ENCODE measurements around the gene COQ2. TPM values are rescaled to one million over a fixed set of nuclear protein-coding genes. Genes with fewer than 3 reads are reported as not detected.

Gene COQ2
- total and polyA plus RNA-seq, 11 donors: 10.4 to 26.3 (median 22.0) TPM

DNA sequence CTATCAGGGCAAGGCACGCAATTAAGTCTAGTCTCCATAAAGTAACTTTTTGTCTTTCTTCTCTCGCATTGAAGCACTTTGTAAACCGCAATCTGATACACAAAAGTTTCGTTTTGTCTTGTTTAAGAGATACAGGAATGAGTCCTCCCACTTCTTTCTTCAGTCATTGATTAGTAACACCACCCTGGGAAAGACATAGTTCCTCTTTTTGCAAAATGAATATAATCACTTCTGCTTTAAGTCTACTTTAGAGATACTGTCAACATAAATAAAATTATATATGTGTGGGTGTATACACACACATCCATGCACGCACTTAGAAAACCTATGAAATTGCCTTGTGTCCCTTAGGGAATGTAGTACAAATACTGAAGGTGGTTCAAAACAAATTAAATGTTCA is 11.7 kb downstream of the COQ2 start:
- intact Hi-C loops (cut with DNase I): no loop called here
- H3K36me3 ChIP-seq: peaks cover 0 to 63% (median 47%) of the 10 kb centered on the region in 9 donors
- 93 to 97% (median 96%) methylated on average over 5 of the region's 5 CpGs for WGBS, 4 donors
- H3K9me3 ChIP-seq: no peaks in the 10 kb centered on the region
- TF ChIP-seq POLR2A (IDR thresholded peaks at IDR 0.05) (no peak), CTCF (IDR thresholded peaks at IDR 0.05) (no peak)
- H3K27ac ChIP-seq: no peak overlapping the region
- no peak overlapping the region for H3K4me3 ChIP-seq
- ATAC-seq (no peak), DNase-seq (no peak)
- no peaks in the 10 kb centered on the region for H3K27me3 ChIP-seq
- peaks cover 0 to 6% (median 0%) of the 10 kb centered on the region in 12 donors for H3K4me1 ChIP-seq

- no peaks in the 10 kb centered on the region for H3K4me1 ChIP-seq
- intact Hi-C loops (cut with DNase I): loop anchor here in 3 of 10 donors (5.0 to 10.0 kb wide), 2 partner anchors 202 to 804 kb away; no protein-coding TSS in a partner anchor
- TF ChIP-seq CTCF (IDR thresholded peaks at IDR 0.05) (no peak), POLR2A (IDR thresholded peaks at IDR 0.05) (no peak)
- no peaks in the 10 kb centered on the region for H3K9me3 ChIP-seq
- H3K27ac ChIP-seq: no peak overlapping the region
- H3K4me3 ChIP-seq: no peak overlapping the region
- DNase-seq (no peak), ATAC-seq (no peak)
- WGBS, 4 donors: 88 to 95% (median 92%) methylated on average over 1 of the region's 1 CpG
- no peaks in the 10 kb centered on the region for H3K27me3 ChIP-seq
- peaks cover 0 to 91% (median 66%) of the 10 kb centered on the region in 9 donors for H3K36me3 ChIP-seq
Measured at GRCh38 chr4:83269256-83269655, 15.3 kb downstream of the COQ2 start.

- intact Hi-C loops (cut with DNase I): loop anchor here in 3 of 10 donors (5.0 to 10.0 kb wide), 2 partner anchors 201 to 804 kb away; no protein-coding TSS in a partner anchor
- 39 to 50% (median 45%) methylated on average over 2 of the region's 2 CpGs for WGBS, 4 donors
- ATAC-seq: no peak
- no peaks in the 10 kb centered on the region for H3K27me3 ChIP-seq
- peaks cover 0 to 95% (median 73%) of the 10 kb centered on the region in 9 donors for H3K36me3 ChIP-seq
- H3K4me3 ChIP-seq: no peak overlapping the region
- H3K9me3 ChIP-seq: no peaks in the 10 kb centered on the region
- no peak for TF ChIP-seq CTCF (IDR thresholded peaks at IDR 0.05)
- TF ChIP-seq POLR2A (IDR thresholded peaks at IDR 0.05): no peak
- DNase-seq: no peak
- no peak overlapping the region for H3K27ac ChIP-seq
- no peaks in the 10 kb centered on the region for H3K4me1 ChIP-seq
Measured at GRCh38 chr4:83268491-83268890, 16.1 kb downstream of the COQ2 start.

DNA sequence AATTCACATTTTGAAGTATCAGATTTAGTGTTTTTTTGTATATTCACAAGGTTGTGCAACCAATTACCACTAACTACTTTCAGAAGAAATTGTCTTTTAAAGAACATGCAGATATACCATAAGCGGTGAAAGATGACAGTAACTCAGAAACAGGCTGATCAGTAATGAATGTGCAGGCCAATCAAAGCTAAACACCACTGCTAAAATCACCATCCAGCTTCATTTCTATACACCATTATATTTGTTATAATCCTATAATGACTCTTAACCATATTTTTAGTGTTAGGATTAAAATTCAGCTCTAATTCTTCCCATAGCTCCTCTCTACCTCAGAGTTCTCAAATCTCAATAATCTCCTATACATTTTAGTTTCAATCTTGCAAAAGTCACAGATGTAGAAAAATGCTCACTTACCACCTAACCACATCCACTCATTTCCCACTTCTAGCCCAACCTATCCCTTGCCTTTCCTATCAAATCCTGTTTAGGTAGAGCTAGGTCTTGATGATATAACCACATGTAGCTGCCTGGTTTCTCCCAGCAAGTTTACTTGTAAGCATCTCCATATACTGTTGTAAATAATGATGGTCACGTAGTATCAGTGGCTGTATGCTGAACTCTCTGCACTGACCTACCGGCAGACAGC is 16.6 kb downstream of the COQ2 start:
- intact Hi-C loops (cut with DNase I): loop anchor here in 3 of 10 donors (5.0 to 10.0 kb wide), 2 partner anchors 201 to 803 kb away; no protein-coding TSS in a partner anchor
- Histone ChIP-seq H3K36me3 (peaks cover 0 to 95% (median 69%) of the 10 kb centered on the region in 9 donors), H3K4me1 (no peaks in the 10 kb centered on the region), H3K4me3 (no peak overlapping the region), H3K9me3 (no peaks in the 10 kb centered on the region), H3K27me3 (no peaks in the 10 kb centered on the region), H3K27ac (no peak overlapping the region)
- 93 to 98% (median 96%) methylated on average over 3 of the region's 3 CpGs for WGBS, 4 donors
- DNase-seq (no peak), ATAC-seq (no peak)
- TF ChIP-seq CTCF (IDR thresholded peaks at IDR 0.05) (no peak), POLR2A (IDR thresholded peaks at IDR 0.05) (no peak)

Measured in heart left ventricle (tissue), 16 donors.